Pancreas (tissue), 10 donors: ENCODE data around the gene DCAF11. TPM values are rescaled to one million over a fixed set of nuclear protein-coding genes. Genes with fewer than 3 reads are reported as not detected.

Experiments used
- ATAC-seq, 4 donors: fragments of 200-7000 bp; cut with Tn5 transposase; one replicate each; pipeline versions ENCODE4 v1.8.0 to v1.9.1; 2020; ENCODE audit warnings: mild to moderate bottlenecking in 4 of 4, moderate library complexity in 4 of 4
- DNase-seq, 6 donors: peaks; one replicate each; pipeline ENCODE4 v3.0.0-alpha.2; 2020
- FAIRE-seq: peaks from 2 replicates; lab custom pipeline; 2012; peaks lifted over from hg19 to GRCh38; lab: Jason Lieb, UNC
- H3K27ac ChIP-seq, 4 donors: fragments of 200-600 bp; sonication (generic); 1 replicate in 3 of 4; 2 replicates in 1 of 4; pipeline versions ENCODE4 v1.5.0 to v1.8.0; 2020
- H3K27me3 ChIP-seq, 4 donors: fragments of 200-600 bp; one replicate each; pipeline ENCODE4 v1.8.0; 2021
- H3K36me3 ChIP-seq, 3 donors: fragments of 200-600 bp; sonication (generic) in 1 of 3; one replicate each; pipeline versions ENCODE4 v1.5.0 to v1.8.0; 2020 to 2021
- H3K4me1 ChIP-seq, 3 donors: fragments of 200-600 bp; one replicate each; pipeline ENCODE4 v1.8.0; 2021
- H3K4me3 ChIP-seq, 4 donors: fragments of 200-600 bp; sonication (generic) in 2 of 4; one replicate each; pipeline versions ENCODE4 v1.5.0 to v1.8.0; 2020 to 2021
- H3K9me3 ChIP-seq, 4 donors: fragments of 200-600 bp; one replicate each; pipeline ENCODE4 v1.8.0; 2021
- WGBS, 2 donors: extraction: QIAGEN DNeasy Blood & Tissue Kit; methylation state at CpG; one replicate each; pipeline ENCODE4 v1.1.7; 2013; 5-methylcytosine and 5-hydroxymethylcytosine counted together
- intact Hi-C, 3 donors: fragments of 100-400 bp; cut with DNase I; formaldehyde crosslinking; loops; one replicate each; pipeline versions ENCODE4 v1.11.1 to v1.14.2; 2022
- polyA plus RNA-seq, 2 donors: library from polyadenylated mRNA; stranded (reverse); fragments of 200-250 nt; gene quantifications; one replicate each; pipeline ENCODE4 v1.2.3, GENCODE V29; 2013
- total RNA-seq, 6 donors: library from RNA; stranded (reverse); fragmentation: NEBNext Ultra II Directional in 4 of 6; extraction: Animal tissue kit (Norgen Biotek cat#: 25700) in 4 of 6; gene quantifications; one replicate each; pipeline versions ENCODE4 v1.2.1 to v1.2.4, GENCODE V29; 2021 to 2023
- TF ChIP-seq, protein P1 (sequence below), 4 donors: fragments of 200-600 bp; sonication (generic) in 3 of 4; IDR thresholded peaks; one replicate each; pipeline versions ENCODE4 v1.5.0 to v1.8.0; 2021; ENCODE audit warnings: antibody characterized with exemption in 4 of 4
- donor health status: healthy with polysubstance abuse.
- donor health status: DM: no; HTN: no; CAD: no; lungs with moderate emphysema.
- donor health status: DM: no; HTN: no; CAD: no.
- donor health status: control.
- donor health status: control.
- donor health status: Bipolar disorder and iron deficiency.
- donor health status: DM: yes; HTN: yes; CAD: no.
- donor health status: DM: no; HTN: no; CAD: no.
- donor health status: DM: no; HTN: no; CAD: no.
- donor health status: DM: yes; HTN: yes; CAD: no.

Gene DCAF11
- total and polyA plus RNA-seq, 8 donors, result 34.2 to 78.9 (median 56.0) TPM

DNA sequence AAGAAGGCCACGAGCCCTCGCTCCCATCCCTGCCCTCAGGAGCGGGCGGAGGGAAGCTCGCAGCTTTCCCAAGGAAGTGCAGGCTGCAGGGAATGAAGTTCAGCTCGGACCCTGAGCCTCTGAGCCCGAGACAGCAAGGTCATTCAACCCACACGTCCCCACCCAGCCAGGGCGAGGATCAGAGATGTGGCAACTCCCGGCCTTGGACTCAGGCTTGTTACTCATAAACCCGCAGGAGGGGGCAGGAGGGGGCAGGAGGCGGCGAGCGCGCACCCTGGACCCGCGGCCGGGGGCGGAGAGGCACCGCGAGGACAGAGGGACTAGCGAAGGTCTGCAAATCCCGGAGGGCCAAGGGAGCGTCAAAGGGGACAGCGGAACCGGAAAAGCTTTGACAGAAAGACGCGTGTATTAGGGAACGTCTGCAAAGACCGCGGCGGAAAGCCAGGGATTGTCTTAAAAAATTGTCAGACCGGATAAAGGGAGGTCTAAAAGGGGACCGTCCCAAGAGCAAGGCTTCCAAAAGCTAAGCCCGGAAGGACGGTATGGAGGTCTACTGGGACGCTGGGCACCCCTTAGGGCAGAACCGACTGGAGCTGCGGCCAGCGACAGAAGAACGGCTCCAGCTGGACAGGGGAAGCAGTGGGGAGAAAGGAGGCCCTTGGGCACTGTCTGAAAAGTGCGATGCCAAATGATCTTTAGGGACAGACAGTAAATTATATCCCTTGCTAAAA lies 611 bp upstream of the DCAF11 start:
- H3K36me3 ChIP-seq, result peaks cover 4 to 19% (median 14%) of the 10 kb centered on the region in 3 donors
- no peaks in the 10 kb centered on the region for H3K9me3 ChIP-seq
- DNase-seq (peak; percentile 88 to 94 (median 90)), ATAC-seq (peak; percentile 55 to 67 (median 61)), FAIRE-seq (no peak)
- no peaks in the 10 kb centered on the region for H3K27me3 ChIP-seq
- peaks cover 2 to 37% (median 14%) of the 10 kb centered on the region in 3 donors for H3K4me1 ChIP-seq
- intact Hi-C loops, result no loop called here
- WGBS, 2 donors, result 0 to 1% methylated on average over 42 of the region's 42 CpGs
- peak overlapping the region; percentile 92 to 100 (median 98) for H3K27ac ChIP-seq
- peak overlapping the region; percentile 44 to 61 (median 50) for H3K4me3 ChIP-seq
- TF ChIP-seq, protein P1, sequence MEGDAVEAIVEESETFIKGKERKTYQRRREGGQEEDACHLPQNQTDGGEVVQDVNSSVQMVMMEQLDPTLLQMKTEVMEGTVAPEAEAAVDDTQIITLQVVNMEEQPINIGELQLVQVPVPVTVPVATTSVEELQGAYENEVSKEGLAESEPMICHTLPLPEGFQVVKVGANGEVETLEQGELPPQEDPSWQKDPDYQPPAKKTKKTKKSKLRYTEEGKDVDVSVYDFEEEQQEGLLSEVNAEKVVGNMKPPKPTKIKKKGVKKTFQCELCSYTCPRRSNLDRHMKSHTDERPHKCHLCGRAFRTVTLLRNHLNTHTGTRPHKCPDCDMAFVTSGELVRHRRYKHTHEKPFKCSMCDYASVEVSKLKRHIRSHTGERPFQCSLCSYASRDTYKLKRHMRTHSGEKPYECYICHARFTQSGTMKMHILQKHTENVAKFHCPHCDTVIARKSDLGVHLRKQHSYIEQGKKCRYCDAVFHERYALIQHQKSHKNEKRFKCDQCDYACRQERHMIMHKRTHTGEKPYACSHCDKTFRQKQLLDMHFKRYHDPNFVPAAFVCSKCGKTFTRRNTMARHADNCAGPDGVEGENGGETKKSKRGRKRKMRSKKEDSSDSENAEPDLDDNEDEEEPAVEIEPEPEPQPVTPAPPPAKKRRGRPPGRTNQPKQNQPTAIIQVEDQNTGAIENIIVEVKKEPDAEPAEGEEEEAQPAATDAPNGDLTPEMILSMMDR (IDR thresholded peaks at IDR 0.05), result no peak

DNA sequence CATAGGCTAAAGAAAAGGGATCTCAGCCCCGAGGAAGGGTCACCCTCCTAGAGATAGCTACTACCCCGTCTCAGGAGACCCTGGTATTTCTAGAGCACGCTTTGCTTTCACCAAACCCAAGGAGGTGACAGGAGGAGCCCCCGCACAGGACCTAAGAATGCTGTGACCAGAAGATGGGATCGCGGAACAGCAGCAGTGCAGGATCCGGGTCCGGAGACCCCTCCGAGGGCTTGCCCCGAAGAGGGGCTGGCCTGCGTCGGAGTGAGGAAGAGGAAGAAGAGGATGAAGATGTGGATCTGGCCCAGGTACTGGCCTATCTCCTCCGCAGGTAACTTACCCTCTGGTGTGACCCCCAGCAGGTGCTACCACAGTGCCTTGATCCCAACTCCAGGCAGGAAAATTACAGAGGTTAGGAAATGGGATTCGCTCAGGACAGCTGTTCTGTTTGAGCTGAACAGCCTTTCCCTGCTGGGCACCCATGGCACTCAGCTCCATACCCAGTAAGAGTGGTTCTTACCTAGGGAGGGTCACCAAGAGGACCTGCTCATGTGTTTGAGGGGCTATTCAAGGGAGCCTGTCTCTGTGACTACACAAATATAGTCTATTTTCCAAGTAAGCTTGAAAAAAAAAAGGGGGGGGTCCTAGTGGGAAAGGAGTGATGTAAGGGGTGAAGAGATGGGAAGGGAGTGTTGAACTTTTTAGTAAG lies 998 bp downstream of the DCAF11 start:
- H3K27me3 ChIP-seq, result no peaks in the 10 kb centered on the region
- peak overlapping the region; percentile 44 to 74 (median 56) for H3K4me3 ChIP-seq
- 0 to 1% methylated on average over 14 of the region's 14 CpGs for WGBS, 2 donors
- no peak for ATAC-seq
- peaks cover 0 to 25% (median 6%) of the 10 kb centered on the region in 3 donors for H3K4me1 ChIP-seq
- H3K27ac ChIP-seq, result peak overlapping the region; percentile 92 to 100 (median 98)
- DNase-seq, result peak in 1 of 6 donors; percentile 56
- no peaks in the 10 kb centered on the region for H3K9me3 ChIP-seq
- no peak for FAIRE-seq
- peaks cover 4 to 33% (median 28%) of the 10 kb centered on the region in 3 donors for H3K36me3 ChIP-seq
- intact Hi-C loops, result no loop called here
- TF ChIP-seq, protein P1 (IDR thresholded peaks at IDR 0.05), result no peak

DNA sequence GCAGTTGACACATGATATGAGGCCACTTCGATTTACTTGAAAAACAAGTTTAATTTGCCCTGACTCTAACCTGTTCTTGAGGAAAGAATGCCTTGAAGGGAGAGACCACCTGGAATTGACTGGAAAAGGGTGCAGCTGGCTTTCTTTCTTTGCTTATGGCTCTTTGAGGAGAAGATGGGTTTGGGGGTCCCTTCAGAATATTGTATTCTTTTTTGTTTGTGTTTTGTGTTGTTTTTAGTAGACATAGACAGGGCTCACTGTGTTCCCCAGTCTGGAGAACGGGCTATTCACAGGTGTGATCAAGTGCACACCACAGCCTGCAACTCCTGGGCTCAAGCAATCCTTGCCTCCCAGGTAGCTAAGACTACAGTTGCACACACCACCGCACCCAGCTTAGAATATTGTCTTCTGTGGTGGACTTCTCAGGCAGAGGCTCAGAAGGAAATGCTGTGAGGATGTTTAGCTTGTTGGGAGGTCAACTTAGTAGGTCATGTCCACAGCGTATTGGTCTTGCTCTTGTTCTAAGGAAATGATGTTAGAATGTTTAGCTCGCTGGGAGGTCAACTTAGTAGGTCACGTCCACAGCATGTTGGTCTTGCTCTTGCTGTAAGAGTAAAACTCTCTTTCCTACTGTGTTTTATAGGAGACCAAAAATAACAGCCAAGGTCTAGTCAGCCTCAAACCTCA lies 1.7 kb downstream of the DCAF11 start:
- H3K4me1 ChIP-seq, result peaks cover 0 to 19% (median 0%) of the 10 kb centered on the region in 3 donors
- DNase-seq, result peak in 1 of 6 donors; percentile 21
- TF ChIP-seq, protein P1 (IDR thresholded peaks at IDR 0.05), result no peak
- intact Hi-C loops, result no loop called here
- no peaks in the 10 kb centered on the region for H3K27me3 ChIP-seq
- FAIRE-seq, result no peak
- H3K36me3 ChIP-seq, result peaks cover 4 to 40% (median 34%) of the 10 kb centered on the region in 3 donors
- H3K9me3 ChIP-seq, result no peaks in the 10 kb centered on the region
- H3K4me3 ChIP-seq, result peak overlapping the region in 3 of 4 donors; percentile 44 to 61 (median 52)
- WGBS, 2 donors, result 23 to 28% methylated on average over 6 of the region's 6 CpGs
- peak overlapping the region in 2 of 4 donors; percentile 96 to 99 for H3K27ac ChIP-seq
- ATAC-seq, result no peak

DNA sequence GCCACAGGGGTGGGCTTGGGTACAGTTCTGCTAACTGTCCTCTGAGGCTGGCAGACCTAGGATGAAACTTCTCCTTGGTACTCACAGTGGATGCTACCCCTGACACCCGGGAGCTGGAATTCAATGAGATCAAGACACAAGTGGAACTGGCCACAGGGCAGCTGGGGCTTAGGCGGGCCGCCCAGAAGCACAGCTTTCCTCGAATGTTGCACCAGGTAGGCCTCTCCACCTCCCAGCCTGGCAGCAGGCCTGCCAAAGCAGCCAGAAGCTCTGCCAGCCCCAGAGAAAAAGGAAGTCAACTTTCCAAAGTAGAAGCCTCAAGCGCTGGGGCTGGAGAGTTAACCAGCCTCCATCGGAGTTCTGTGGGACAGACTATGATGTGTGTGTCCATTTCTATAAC lies 2.6 kb downstream of the DCAF11 start:
- Histone ChIP-seq H3K4me3 (peak overlapping the region in 2 of 4 donors; percentile 52 to 61), H3K36me3 (peaks cover 4 to 48% (median 43%) of the 10 kb centered on the region in 3 donors), H3K9me3 (no peaks in the 10 kb centered on the region), H3K27me3 (no peaks in the 10 kb centered on the region), H3K4me1 (peaks cover 0 to 19% (median 0%) of the 10 kb centered on the region in 3 donors), H3K27ac (no peak overlapping the region)
- DNase-seq, result peak in 5 of 6 donors; percentile 49 to 82 (median 64)
- WGBS, 2 donors, result 41 to 42% methylated on average over 6 of the region's 6 CpGs
- intact Hi-C loops, result no loop called here
- FAIRE-seq, result no peak
- TF ChIP-seq, protein P1 (IDR thresholded peaks at IDR 0.05), result no peak
- ATAC-seq, result no peak
